Activated T-helper 1 cell treated with anti-CD3 and anti-CD28 coated beads, Interleukin-12 subunit alpha, Interleukin-12 subunit beta, Interleukin-2, Interleukin-4 antibody, amounts not matched to agents 30 ng/mL and 10 ng/mL and 1 ng/mL, durations not matched to agents 14 hours and 24 hours and 36 hours (primary cell): ENCODE measurements around the gene TDRD9. TPM values are rescaled to one million over a fixed set of nuclear protein-coding genes. Genes with fewer than 3 reads are reported as not detected.
"Not testable (repeated sequence)": the region's sequence is repeated elsewhere in the genome, so short reads cannot be mapped to it uniquely, and the experiment has no call there.

Experiments used
- DNase-seq: peaks from one replicate; pipeline ENCODE4 v3.0.0; 2021; ENCODE audit warnings: low spot score
- H3K27ac Mint-ChIP-seq: one replicate; pipeline ENCODE4 v1.8.0; 2021; ENCODE audit warnings: mild to moderate bottlenecking, mixed read lengths
- H3K27me3 Mint-ChIP-seq: one replicate; pipeline ENCODE4 v1.8.0; 2022; ENCODE audit warnings: mild to moderate bottlenecking, moderate library complexity, mixed read lengths; ENCODE audit not compliant: insufficient read depth
- H3K36me3 Mint-ChIP-seq: one replicate; pipeline ENCODE4 v1.8.0; 2021; ENCODE audit warnings: low read depth, mixed read lengths
- H3K4me1 Mint-ChIP-seq: one replicate; pipeline ENCODE4 v1.8.0; 2021; ENCODE audit warnings: low read depth, mixed read lengths
- H3K4me3 Mint-ChIP-seq: one replicate; pipeline ENCODE4 v1.8.0; 2021; ENCODE audit warnings: mild to moderate bottlenecking, moderate library complexity, mixed read lengths
- H3K9me3 Mint-ChIP-seq: one replicate; pipeline ENCODE4 v1.8.0; 2021; ENCODE audit warnings: mixed read lengths
- intact Hi-C: fragments of 100-400 bp; cut with micrococcal nuclease; formaldehyde crosslinking; loops from one replicate; pipeline ENCODE4 v1.15.1; 2024
- total RNA-seq: library from RNA; stranded (reverse); gene quantifications from 2 replicates; pipeline ENCODE4 v1.2.3, GENCODE V29; 2022

TDRD9 gene
- total RNA-seq, 1 donor from 2014 or later = not detected

DNA sequence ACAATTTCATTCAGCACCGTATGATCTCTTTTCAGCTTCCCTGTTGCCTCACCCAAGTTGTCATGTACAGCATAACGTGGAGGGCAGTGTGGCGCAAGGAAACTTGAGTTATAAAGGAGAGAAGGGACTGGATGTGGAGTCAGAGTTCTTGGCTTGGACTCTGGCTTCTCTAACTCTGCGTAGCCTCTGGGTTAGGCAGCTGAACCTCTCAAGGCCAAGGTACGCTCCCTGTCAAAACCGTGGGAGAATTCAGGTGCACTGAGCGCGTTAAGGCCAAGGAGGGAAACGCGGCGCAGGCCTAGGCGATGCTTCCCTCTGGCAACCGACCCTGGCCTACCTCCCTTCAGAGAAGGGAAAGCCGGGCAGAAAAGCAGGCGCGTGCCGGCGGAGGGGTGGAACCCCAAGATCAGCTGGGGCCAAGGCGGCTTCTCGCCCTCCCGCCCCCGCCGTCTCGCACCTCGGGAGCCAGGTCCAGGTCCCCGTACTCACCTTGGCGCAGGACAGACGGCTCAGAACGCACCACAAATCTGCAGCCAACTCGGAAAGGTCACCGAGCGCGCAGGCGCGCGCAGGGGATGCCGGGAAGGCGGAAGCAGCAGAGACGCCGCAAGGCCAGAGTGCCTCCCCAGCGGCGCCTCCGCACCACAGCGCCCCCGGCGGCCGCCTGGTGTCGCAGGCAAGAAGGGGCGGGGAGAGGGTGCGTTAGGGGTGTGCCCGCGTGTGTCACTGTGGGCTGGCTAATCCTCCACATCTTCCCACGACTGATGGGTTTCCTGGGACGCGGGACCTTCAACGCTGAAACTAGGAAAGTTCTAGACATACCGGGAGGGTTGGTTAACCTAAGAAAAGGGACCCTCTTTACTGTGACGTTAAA, 7.0 kb upstream of the TDRD9 start:
- H3K27ac Mint-ChIP-seq = peak overlapping the region; percentile 81
- peaks cover 12% of the 10 kb centered on the region for H3K27me3 Mint-ChIP-seq
- intact Hi-C loops = loop anchor here (1.0 to 5.0 kb wide), 7 partner anchors 11 to 359 kb away; partner anchors contain the start of genes BAG5, COA8, KLC1 and PPP1R13B
- H3K4me3 Mint-ChIP-seq = peak overlapping the region; percentile 96
- H3K9me3 Mint-ChIP-seq = no peaks in the 10 kb centered on the region
- peak; percentile 95 for DNase-seq
- no peaks in the 10 kb centered on the region for H3K36me3 Mint-ChIP-seq
- H3K4me1 Mint-ChIP-seq = peaks cover 5% of the 10 kb centered on the region

DNA sequence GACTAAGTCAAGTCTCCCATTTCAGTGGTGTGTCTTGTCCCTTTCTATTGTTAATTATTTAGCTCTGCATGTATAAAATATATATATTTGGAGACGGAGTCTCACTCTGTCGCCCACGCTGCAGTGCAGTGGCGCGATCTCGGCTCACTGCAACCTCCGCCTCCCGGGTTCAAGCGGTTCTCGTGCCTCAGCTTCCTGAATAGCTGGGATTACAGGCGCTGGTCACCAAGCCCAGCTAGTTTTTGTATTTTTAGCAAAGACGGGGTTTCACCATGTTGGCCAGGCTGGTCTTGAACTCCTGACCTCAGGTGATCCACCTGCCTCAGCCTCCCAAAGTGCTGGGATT, 6.4 kb upstream of the TDRD9 start:
- H3K27ac Mint-ChIP-seq, H3K36me3 Mint-ChIP-seq, H3K9me3 Mint-ChIP-seq, H3K4me1 Mint-ChIP-seq, DNase-seq: not testable (repeated sequence)
- H3K27me3 Mint-ChIP-seq = peaks cover 12% of the 10 kb centered on the region
- intact Hi-C loops = loop anchor here (1.0 to 5.0 kb wide), 7 partner anchors 12 to 360 kb away; partner anchors contain the start of genes BAG5, COA8, KLC1 and PPP1R13B
- H3K4me3 Mint-ChIP-seq = peak overlapping the region; percentile 96

DNA sequence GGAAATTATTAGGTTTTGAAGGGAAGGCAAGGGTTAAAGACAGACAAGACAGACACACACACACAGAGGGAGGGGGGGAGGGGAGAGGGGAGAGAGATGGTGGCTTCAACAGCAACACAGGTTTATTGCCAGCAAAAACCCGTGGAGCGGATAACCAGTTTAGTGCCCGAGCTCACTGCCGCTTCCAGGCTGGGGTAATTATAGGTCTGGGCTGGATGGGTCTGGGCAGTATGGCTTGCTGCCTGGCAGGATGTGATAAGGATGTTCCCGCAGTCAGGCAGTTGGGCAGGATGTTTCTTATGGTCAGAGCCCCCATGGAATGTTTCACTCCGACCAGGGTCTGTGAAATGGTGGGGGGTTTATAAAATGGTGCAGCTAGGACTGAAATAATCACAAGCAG, 4.4 kb upstream of the TDRD9 start:
- H3K4me3 Mint-ChIP-seq = no peak overlapping the region
- no peak for DNase-seq
- no peaks in the 10 kb centered on the region for H3K36me3 Mint-ChIP-seq
- no peak overlapping the region for H3K27ac Mint-ChIP-seq
- peaks cover 12% of the 10 kb centered on the region for H3K27me3 Mint-ChIP-seq
- peaks cover 5% of the 10 kb centered on the region for H3K4me1 Mint-ChIP-seq
- H3K9me3 Mint-ChIP-seq = no peaks in the 10 kb centered on the region
- intact Hi-C loops = loop anchor here (5.0 kb wide), 1 partner anchor 362 kb away; the partner anchor contains the start of genes BAG5 and COA8

DNA sequence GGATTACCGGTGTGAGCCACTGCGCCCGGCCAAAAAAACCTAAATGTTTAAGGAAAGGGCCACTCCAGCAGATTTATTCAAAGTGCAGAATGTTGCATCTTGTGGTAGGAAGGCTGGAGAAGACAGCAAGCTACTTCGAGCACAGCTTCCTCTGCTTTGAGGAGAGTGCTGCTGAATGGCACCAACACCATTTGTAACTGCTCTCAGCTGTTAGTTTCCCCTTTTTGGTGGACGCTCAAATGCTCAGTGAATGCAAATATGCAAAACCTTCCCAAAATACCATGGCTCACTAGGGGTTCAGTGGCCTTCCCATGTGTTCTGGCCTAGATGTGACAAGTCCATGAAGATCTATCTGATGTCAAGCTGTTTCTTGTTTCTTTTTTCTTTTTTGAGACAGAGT, 2.9 kb upstream of the TDRD9 start:
- H3K9me3 Mint-ChIP-seq = no peaks in the 10 kb centered on the region
- no peak overlapping the region for H3K27ac Mint-ChIP-seq
- H3K36me3 Mint-ChIP-seq = no peaks in the 10 kb centered on the region
- H3K27me3 Mint-ChIP-seq = peaks cover 14% of the 10 kb centered on the region
- H3K4me3 Mint-ChIP-seq = no peak overlapping the region
- no peak for DNase-seq
- intact Hi-C loops = no loop called here
- peaks cover 5% of the 10 kb centered on the region for H3K4me1 Mint-ChIP-seq

DNA sequence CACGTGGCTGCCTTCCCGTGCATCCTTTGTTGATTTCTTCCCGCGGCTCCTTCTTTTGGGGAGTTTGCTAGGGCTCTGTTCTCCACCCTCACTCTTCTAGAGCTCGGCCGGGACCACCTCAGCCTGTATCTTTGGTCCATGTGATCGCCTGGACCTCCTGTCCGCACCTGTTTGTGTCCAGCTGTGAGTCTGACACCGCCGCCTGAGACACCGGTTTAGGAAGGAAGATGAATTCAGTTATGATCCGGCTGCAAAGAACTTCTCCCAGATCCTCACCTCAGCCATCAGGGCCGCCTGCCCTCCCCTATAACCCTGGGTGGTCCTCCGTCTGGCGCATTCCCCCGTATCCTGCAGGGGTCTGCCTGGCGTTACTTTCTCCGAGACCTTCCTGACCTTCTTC, 690 bp upstream of the TDRD9 start:
- intact Hi-C loops = no loop called here
- Mint-ChIP-seq H3K27ac (no peak overlapping the region), H3K4me1 (no peaks in the 10 kb centered on the region), H3K9me3 (no peaks in the 10 kb centered on the region), H3K36me3 (no peaks in the 10 kb centered on the region), H3K4me3 (no peak overlapping the region), H3K27me3 (peaks cover 19% of the 10 kb centered on the region)
- no peak for DNase-seq

DNA sequence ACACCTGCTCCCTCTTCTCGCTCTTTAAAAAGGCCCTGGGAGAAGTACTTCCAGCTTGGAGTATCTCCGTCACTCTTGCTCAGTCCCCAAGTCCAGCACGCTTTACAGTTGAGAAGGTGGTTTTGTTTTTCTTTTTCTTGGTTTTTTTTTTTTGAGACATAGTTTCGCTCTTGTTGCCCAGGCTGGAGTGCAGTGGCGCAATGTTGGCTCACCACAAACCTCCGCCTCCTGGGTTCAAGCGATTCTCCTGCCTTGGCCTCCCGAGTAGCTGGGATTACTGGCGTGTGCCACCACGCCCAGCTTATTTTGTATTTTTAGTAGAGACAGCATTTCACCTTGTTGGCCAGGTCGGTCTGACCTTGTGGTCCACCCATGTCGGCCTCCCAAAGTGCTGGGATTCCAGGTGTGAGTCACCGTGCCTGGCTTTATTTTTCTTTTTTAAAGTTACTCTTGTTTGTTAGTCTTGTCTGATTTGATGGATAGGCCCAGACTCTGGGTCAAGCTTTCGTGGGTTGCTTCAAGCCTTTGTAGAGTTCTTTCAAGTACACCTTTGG, 1.9 kb downstream of the TDRD9 start:
- H3K27me3 Mint-ChIP-seq = peaks cover 12% of the 10 kb centered on the region
- no peak overlapping the region for H3K27ac Mint-ChIP-seq
- no peak for DNase-seq
- H3K4me3 Mint-ChIP-seq = no peak overlapping the region
- intact Hi-C loops = no loop called here
- no peaks in the 10 kb centered on the region for H3K36me3 Mint-ChIP-seq
- no peaks in the 10 kb centered on the region for H3K4me1 Mint-ChIP-seq
- H3K9me3 Mint-ChIP-seq = no peaks in the 10 kb centered on the region

DNA sequence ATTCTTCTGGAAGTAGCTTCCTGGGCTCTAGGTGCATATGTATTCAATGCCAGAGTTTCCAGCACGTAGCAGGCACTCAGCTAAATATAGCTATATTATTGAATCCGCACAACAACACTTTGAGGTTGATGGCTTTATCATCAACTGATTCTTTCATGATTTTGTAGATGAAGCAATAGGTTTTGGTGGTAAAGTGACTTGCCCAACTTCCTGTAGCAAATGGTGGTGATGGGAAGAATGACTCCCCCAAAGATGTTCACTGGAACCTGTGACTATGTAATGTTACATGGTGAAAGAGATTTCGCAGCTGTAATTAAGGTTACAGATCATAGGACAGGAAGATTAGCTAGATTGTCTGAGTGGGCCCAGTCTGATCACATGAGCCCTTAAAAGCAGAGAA, 3.2 kb downstream of the TDRD9 start:
- H3K4me3 Mint-ChIP-seq = no peak overlapping the region
- no peaks in the 10 kb centered on the region for H3K36me3 Mint-ChIP-seq
- no peaks in the 10 kb centered on the region for H3K4me1 Mint-ChIP-seq
- no peaks in the 10 kb centered on the region for H3K9me3 Mint-ChIP-seq
- DNase-seq = no peak
- no peak overlapping the region for H3K27ac Mint-ChIP-seq
- peaks cover 9% of the 10 kb centered on the region for H3K27me3 Mint-ChIP-seq
- intact Hi-C loops = no loop called here

DNA sequence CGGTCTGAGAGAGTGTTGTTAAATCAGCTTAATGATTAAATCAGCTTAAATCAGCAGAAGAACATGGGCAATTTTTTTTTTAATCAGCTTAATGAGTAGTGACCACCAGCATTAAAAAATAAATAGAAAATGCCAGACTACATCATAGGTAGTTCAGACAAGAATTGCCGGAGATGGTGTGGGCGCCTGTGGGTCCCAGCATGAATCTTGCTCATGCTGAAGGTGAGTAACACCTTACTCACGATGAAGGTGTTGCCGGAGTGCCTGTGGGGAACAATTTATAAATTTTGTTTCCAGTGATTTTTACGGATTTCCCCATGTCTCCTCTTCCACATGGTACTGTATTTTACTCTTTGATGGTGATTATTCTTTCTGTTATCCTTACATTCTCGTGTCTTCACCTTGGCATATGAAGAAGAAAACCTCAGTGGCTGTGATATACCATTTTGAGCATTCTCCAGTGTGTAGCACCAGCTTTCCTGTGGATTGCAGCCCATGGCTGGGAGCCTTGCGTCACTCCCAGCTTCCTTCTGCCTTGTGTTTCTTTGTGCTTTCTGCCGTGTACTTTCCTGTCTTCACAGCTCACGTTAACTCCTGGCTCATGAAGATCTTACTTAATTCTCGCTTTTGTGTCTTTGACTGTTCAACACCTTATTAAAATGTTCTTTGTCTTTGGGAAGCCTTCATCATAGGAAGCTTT, 4.7 kb downstream of the TDRD9 start:
- no peaks in the 10 kb centered on the region for H3K9me3 Mint-ChIP-seq
- intact Hi-C loops = no loop called here
- no peak overlapping the region for H3K4me3 Mint-ChIP-seq
- no peak for DNase-seq
- H3K4me1 Mint-ChIP-seq = no peaks in the 10 kb centered on the region
- H3K27ac Mint-ChIP-seq = no peak overlapping the region
- peaks cover 12% of the 10 kb centered on the region for H3K27me3 Mint-ChIP-seq
- no peaks in the 10 kb centered on the region for H3K36me3 Mint-ChIP-seq

DNA sequence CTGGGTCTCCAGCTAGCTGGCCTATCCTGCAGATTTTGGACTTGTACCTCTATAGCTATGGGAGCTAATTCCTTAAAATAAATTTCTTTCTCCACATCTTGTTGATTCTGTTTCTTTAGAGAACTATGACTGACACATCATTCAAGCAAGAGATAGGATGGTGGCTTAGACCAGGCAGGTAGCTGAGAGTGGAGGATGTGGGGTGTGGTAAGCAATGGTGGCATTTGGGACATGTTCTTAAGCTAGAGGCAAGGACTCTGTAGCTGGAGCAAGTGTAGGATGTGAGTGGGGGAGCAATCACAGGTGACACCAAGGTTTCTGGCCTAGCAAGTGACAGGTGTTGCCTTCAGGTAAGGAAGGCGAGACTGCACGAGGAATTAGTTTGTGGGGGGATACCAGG, 6.8 kb downstream of the TDRD9 start:
- intact Hi-C loops = no loop called here
- peaks cover 16% of the 10 kb centered on the region for H3K27me3 Mint-ChIP-seq
- H3K4me1 Mint-ChIP-seq = no peaks in the 10 kb centered on the region
- no peak overlapping the region for H3K4me3 Mint-ChIP-seq
- no peak overlapping the region for H3K27ac Mint-ChIP-seq
- no peaks in the 10 kb centered on the region for H3K36me3 Mint-ChIP-seq
- no peak for DNase-seq
- no peaks in the 10 kb centered on the region for H3K9me3 Mint-ChIP-seq

DNA sequence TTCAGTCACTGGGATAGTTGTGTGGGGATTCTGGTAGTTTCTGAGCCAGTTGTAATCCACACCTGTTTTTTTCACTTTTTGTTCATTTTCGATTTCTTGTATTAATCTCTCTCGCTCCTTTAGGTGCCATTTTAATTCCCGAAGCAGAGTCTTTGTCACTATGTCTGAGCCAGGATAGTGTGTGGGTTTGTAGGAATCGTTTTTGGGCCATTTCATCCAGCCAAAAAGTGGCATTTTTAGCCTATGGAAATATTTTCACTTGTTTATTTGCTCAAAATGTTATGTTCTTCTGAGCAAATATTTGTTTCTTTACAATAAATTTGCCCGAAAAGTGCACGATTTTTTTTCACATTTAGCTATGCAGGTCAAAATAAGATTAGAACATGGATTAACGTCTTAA, 13.2 kb downstream of the TDRD9 start:
- no peaks in the 10 kb centered on the region for H3K4me1 Mint-ChIP-seq
- H3K4me3 Mint-ChIP-seq = no peak overlapping the region
- no peaks in the 10 kb centered on the region for H3K9me3 Mint-ChIP-seq
- H3K36me3 Mint-ChIP-seq = no peaks in the 10 kb centered on the region
- DNase-seq = no peak
- intact Hi-C loops = no loop called here
- peaks cover 32% of the 10 kb centered on the region for H3K27me3 Mint-ChIP-seq
- no peak overlapping the region for H3K27ac Mint-ChIP-seq

DNA sequence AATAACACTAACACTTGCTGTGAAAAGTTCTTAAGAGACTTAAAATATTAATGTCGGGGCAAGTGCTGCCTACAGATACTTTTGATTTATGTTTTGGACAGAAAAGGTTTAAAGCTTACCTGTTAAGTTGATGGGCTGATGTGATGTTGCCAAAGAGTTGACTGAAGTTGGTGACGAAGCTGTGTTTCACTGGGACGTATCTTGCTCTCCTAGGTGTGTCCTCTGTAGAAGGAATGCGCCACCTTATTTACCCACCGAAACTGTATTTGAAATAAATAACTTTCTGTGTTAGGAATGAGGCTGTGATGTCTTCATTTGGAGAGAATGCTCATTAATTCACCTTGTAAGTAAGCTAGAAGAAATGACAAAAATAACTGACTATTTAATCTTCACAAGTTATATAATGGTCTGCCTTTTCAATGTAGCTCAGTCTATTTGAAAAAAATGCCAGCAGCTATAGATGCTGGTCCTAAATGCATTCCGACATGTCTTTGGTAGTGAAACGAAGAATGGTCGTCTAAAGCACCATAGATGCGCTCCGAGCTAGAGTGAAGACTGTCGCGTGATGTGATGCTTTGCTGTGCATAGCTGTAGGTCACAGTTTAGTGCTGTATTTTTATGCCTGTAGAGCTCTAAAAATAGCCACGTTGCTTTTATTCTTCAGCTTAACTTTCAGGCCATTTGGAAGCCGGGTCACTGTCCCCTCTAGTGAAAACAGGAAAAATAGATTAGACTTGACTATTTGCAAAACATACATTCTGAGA, 13.9 kb downstream of the TDRD9 start, which contains the start of gene RD3L:
TSS of gene RD3L (minus strand) at position 557 of the 764 bp plus-strand sequence. CDS start 834 bp downstream, outside the sequence.
- Mint-ChIP-seq H3K36me3 (no peaks in the 10 kb centered on the region), H3K27me3 (peaks cover 29% of the 10 kb centered on the region), H3K9me3 (no peaks in the 10 kb centered on the region), H3K4me1 (no peaks in the 10 kb centered on the region), H3K4me3 (no peak within 1 kb of the TSS), H3K27ac (no peak within 1 kb of the TSS)
- intact Hi-C loops = no loop called here
- DNase-seq = no peak

DNA sequence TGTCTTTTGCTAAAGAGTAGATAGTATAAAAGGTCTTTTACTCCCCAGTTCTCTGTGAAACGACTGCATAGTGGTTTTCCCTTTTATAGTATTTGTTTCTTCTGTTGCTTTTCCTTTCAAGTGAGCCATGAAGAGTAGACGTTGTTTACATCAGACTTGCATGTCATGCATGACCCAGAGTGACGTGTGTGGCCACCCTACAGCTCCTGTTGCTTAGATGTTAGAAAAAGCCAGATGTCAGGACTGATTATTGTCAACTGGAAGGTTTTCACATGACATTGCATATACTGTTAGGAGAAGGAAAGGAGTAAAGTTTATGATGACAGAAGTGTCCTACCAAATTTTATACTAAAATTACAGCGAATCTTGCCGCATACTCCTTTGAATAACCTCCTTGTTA, 15.4 kb downstream of the TDRD9 start:
- no peaks in the 10 kb centered on the region for H3K4me1 Mint-ChIP-seq
- H3K27me3 Mint-ChIP-seq = peaks cover 29% of the 10 kb centered on the region
- H3K9me3 Mint-ChIP-seq = no peaks in the 10 kb centered on the region
- intact Hi-C loops = no loop called here
- no peak overlapping the region for H3K27ac Mint-ChIP-seq
- H3K36me3 Mint-ChIP-seq = no peaks in the 10 kb centered on the region
- no peak overlapping the region for H3K4me3 Mint-ChIP-seq
- DNase-seq = no peak
